HCT116 (cell line): ENCODE measurements around the gene DDTL. TPM values are rescaled to one million over a fixed set of nuclear protein-coding genes. Genes with fewer than 3 reads are reported as not detected.

ENCODE experiments used
- ATAC-seq: fragments of 200-7000 bp; cut with Tn5 transposase; 2 replicates; pipeline ENCODE4 v1.9.1; 2020; ENCODE audit warnings: mild to moderate bottlenecking, moderate library complexity
- BruUV-seq: library from RNA; stranded (reverse); fragments of 400-500 nt; replicated peaks from 2 replicates; lab custom pipeline; 2021; lab: Mats Ljungman, UMichigan
- CTCF ChIA-PET: fragments of 300-600 bp; sonication (Branson Sonifier 250); formaldehyde crosslinking; loops from one replicate; lab custom pipeline; 2021; ENCODE audit warnings: antibody characterized with exemption; lab: Charles Lee
- POLR2A ChIA-PET: fragments of 300-600, 350-600 bp; sonication (Branson Sonifier 250); formaldehyde crosslinking; loops from one replicate; lab custom pipeline; 2021; ENCODE audit warnings: antibody characterized with exemption; lab: Charles Lee
- RAD21 ChIA-PET, 2 experiments: fragments of 300-600 bp; sonication (Branson Sonifier 250); formaldehyde crosslinking; loops; one replicate each; lab custom pipeline; 2023; ENCODE audit warnings: low total read pairs in 2 of 2; ENCODE audit not compliant: uncharacterized antibody in 2 of 2, unreplicated experiment in 2 of 2, low non-redundant PET in 1 of 2; lab: Charles Lee
- DNase-seq: peaks from one replicate; pipeline ENCODE4 v3.0.0-alpha.2; 2010; ENCODE audit warnings: low read depth, low spot score
- H2AFZ ChIP-seq: fragments of 200-600 bp; shearing (Covaris generic), sonication (generic); 2 replicates; pipeline ENCODE4 v1.6.1; 2017; ENCODE audit warnings: low read depth, mixed run types, mixed read lengths, antibody characterized with exemption, low read length; ENCODE audit not compliant: poor library complexity, severe bottlenecking
- H3K27ac ChIP-seq: 2 replicates; pipeline ENCODE4 v1.5.1; 2012; ENCODE audit warnings: low read depth, low read length
- H3K27me3 ChIP-seq: fragments of 200-600 bp; sonication (generic); 2 replicates; pipeline ENCODE4 v1.6.1; 2016; ENCODE audit warnings: mixed run types, low read length, mixed read lengths; ENCODE audit not compliant: insufficient read depth
- H3K36me3 ChIP-seq, 2 experiments: fragments of 200-500 bp in 1 of 2; fragments of 200-600 bp in 1 of 2; sonication (Bioruptor generic) in 1 of 2; sonication (generic) in 1 of 2; 2 replicates each; pipeline versions ENCODE4 v1.5.1 to v1.6.1; 2014 to 2016; ENCODE audit warnings: low read length in 2 of 2, inconsistent platforms in 1 of 2, mixed read lengths in 1 of 2, mixed run types in 1 of 2; ENCODE audit not compliant: insufficient read depth in 2 of 2, control insufficient read depth in 1 of 2
- H3K4me1 ChIP-seq, 2 experiments: fragments of 200-600 bp in 1 of 2; sonication (generic) in 1 of 2; 2 replicates each; pipeline versions ENCODE4 v1.5.1 to v1.6.1; 2012 to 2017; ENCODE audit warnings: low read length in 2 of 2, inconsistent platforms in 1 of 2, mild to moderate bottlenecking in 1 of 2, mixed read lengths in 1 of 2, mixed run types in 1 of 2, moderate library complexity in 1 of 2; ENCODE audit not compliant: insufficient read depth in 2 of 2, control insufficient read depth in 1 of 2
- H3K4me2 ChIP-seq: fragments of 200-600 bp; sonication (generic); 2 replicates; pipeline ENCODE4 v1.6.1; 2017; ENCODE audit warnings: mixed run types, low read length, mixed read lengths
- H3K4me3 ChIP-seq, 2 experiments: fragments of 200-600 bp in 1 of 2; sonication (generic) in 1 of 2; replicated peaks in 1 of 2; 2 replicates each; pipeline ENCODE4 v1.5.1; 2011 to 2016; ENCODE audit warnings: low read length in 2 of 2, control low read depth in 1 of 2, low read depth in 1 of 2, mild to moderate bottlenecking in 1 of 2, mixed read lengths in 1 of 2, mixed run types in 1 of 2
- H3K79me2 ChIP-seq: fragments of 200-600 bp; sonication (generic); 2 replicates; pipeline ENCODE4 v1.6.1; 2017; ENCODE audit warnings: mild to moderate bottlenecking, mixed run types, low read length, moderate library complexity, mixed read lengths; ENCODE audit not compliant: insufficient read depth
- H3K9ac ChIP-seq: fragments of 200-600 bp; sonication (generic); 2 replicates; pipeline ENCODE4 v1.6.1; 2016; ENCODE audit warnings: low read length, mixed read lengths
- H3K9me2 ChIP-seq: fragments of 200-600 bp; sonication (generic), shearing (Covaris generic); 2 replicates; pipeline ENCODE4 v1.6.1; 2017; ENCODE audit warnings: mixed run types, mild to moderate bottlenecking, moderate library complexity; ENCODE audit not compliant: insufficient read depth
- H3K9me3 ChIP-seq, 2 experiments: fragments of 200-500 bp in 1 of 2; fragments of 200-600 bp in 1 of 2; sonication (Bioruptor generic) in 1 of 2; sonication (generic) in 1 of 2; 2 replicates each; pipeline ENCODE4 v1.6.1; 2014 to 2017; ENCODE audit warnings: low read length in 2 of 2, mixed read lengths in 2 of 2, inconsistent platforms in 1 of 2, low read depth in 1 of 2, mild to moderate bottlenecking in 1 of 2, mixed run types in 1 of 2, moderate library complexity in 1 of 2; ENCODE audit not compliant: control insufficient read depth in 1 of 2, insufficient read depth in 1 of 2
- H4K20me1 ChIP-seq: fragments of 200-600 bp; sonication (generic), shearing (Covaris generic); 2 replicates; pipeline ENCODE4 v1.6.1; 2017; ENCODE audit warnings: mixed run types, mild to moderate bottlenecking, moderate library complexity; ENCODE audit not compliant: insufficient read depth
- ATF3 ChIP-seq: IDR thresholded peaks from 2 replicates; pipeline ENCODE4 v1.6.1; 2012
- CBX3 ChIP-seq: IDR thresholded peaks from 2 replicates; pipeline ENCODE4 v1.6.1; 2012; ENCODE audit warnings: low read depth
- CEBPB ChIP-seq: IDR thresholded peaks from 2 replicates; pipeline ENCODE4 v1.6.1; 2012; ENCODE audit warnings: low read depth
- EGR1 ChIP-seq: IDR thresholded peaks from 2 replicates; pipeline ENCODE4 v1.6.1; 2012; ENCODE audit warnings: low read depth
- ELF1 ChIP-seq: IDR thresholded peaks from 2 replicates; pipeline ENCODE4 v1.6.1; 2012; ENCODE audit warnings: low read depth, borderline replicate concordance
- JUND ChIP-seq: IDR thresholded peaks from 2 replicates; pipeline ENCODE4 v1.6.1; 2012
- POLR2AphosphoS5 ChIP-seq: IDR thresholded peaks from 2 replicates; pipeline ENCODE4 v1.6.1; 2011; ENCODE audit warnings: mild to moderate bottlenecking, low read depth, low read length, moderate library complexity
- RAD21 ChIP-seq: IDR thresholded peaks from 2 replicates; pipeline ENCODE4 v1.6.1; 2012; ENCODE audit warnings: low read depth, mild to moderate bottlenecking
- REST ChIP-seq: IDR thresholded peaks from 2 replicates; pipeline ENCODE4 v1.6.1; 2012; ENCODE audit warnings: low read depth
- SIN3A ChIP-seq: IDR thresholded peaks from 2 replicates; pipeline ENCODE4 v1.6.1; 2012; ENCODE audit warnings: low read depth
- SP1 ChIP-seq: IDR thresholded peaks from 2 replicates; pipeline ENCODE4 v1.6.1; 2012; ENCODE audit warnings: low read depth
- SRF ChIP-seq: IDR thresholded peaks from 2 replicates; pipeline ENCODE4 v1.6.1; 2012; ENCODE audit warnings: low read depth
- TCF7L2 ChIP-seq: IDR thresholded peaks from 2 replicates; pipeline ENCODE4 v1.7.0; 2011; ENCODE audit warnings: borderline replicate concordance, inconsistent platforms; ENCODE audit not compliant: insufficient read depth, insufficient read length; ENCODE audit errors: extremely low read depth
- YY1 ChIP-seq: IDR thresholded peaks from 2 replicates; pipeline ENCODE4 v1.6.1; 2011; ENCODE audit warnings: low read length, low read depth, moderate library complexity, mild to moderate bottlenecking; ENCODE audit not compliant: insufficient replicate concordance; ENCODE audit errors: extremely low read depth
- ZFX ChIP-seq: fragments of 450-650 bp; IDR thresholded peaks from 2 replicates; pipeline ENCODE4 v1.6.1; 2017
- ZNF274 ChIP-seq: fragments of 200-500 bp; sonication (Bioruptor generic); IDR thresholded peaks from 2 replicates; pipeline ENCODE4 v1.6.1; 2014; ENCODE audit warnings: mild to moderate bottlenecking, low read depth, low read length, inconsistent platforms
- intact Hi-C: fragments of 100-400 bp; cut with micrococcal nuclease; formaldehyde crosslinking; loops from 2 replicates; pipeline ENCODE4 v1.10.0; 2022
- total RNA-seq: library from RNA; stranded (reverse); gene quantifications from one replicate; pipeline ENCODE4 v1.2.1, GENCODE V29; 2021; ENCODE audit not compliant: unreplicated experiment
- TF ChIP-seq, protein P1 (sequence below): IDR thresholded peaks from 2 replicates; pipeline ENCODE4 v1.6.1; 2011; ENCODE audit warnings: mild to moderate bottlenecking, low read length, moderate library complexity; ENCODE audit not compliant: insufficient replicate concordance; ENCODE audit errors: extremely low read depth

Gene DDTL
- total RNA-seq, 1 experiment from 2014 or later, result 3.4 TPM

- CTCF ChIA-PET, result no interaction called here
- BruUV-seq, result no TSS peak
- no peak for ATAC-seq
- POLR2A ChIA-PET, result no interaction called here
- Histone ChIP-seq H3K27me3 (no peaks in the 10 kb centered on the region), H3K79me2 (peaks cover under 1% of the 10 kb centered on the region; the same call in 1 of the 2 replicates), H3K36me3 (no peaks in the 10 kb centered on the region), H3K9ac (no peak overlapping the region), H3K9me2 (no peaks in the 10 kb centered on the region), H3K27ac (no peak overlapping the region)
- TF ChIP-seq ZFX, result no peak
- no peak for TF ChIP-seq TCF7L2
- no peak for TF ChIP-seq EGR1
- no peak for TF ChIP-seq CBX3
- no peak for TF ChIP-seq SP1
- TF ChIP-seq, protein P1, sequence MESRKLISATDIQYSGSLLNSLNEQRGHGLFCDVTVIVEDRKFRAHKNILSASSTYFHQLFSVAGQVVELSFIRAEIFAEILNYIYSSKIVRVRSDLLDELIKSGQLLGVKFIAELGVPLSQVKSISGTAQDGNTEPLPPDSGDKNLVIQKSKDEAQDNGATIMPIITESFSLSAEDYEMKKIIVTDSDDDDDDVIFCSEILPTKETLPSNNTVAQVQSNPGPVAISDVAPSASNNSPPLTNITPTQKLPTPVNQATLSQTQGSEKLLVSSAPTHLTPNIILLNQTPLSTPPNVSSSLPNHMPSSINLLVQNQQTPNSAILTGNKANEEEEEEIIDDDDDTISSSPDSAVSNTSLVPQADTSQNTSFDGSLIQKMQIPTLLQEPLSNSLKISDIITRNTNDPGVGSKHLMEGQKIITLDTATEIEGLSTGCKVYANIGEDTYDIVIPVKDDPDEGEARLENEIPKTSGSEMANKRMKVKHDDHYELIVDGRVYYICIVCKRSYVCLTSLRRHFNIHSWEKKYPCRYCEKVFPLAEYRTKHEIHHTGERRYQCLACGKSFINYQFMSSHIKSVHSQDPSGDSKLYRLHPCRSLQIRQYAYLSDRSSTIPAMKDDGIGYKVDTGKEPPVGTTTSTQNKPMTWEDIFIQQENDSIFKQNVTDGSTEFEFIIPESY, result no peak
- TF ChIP-seq YY1, result no peak
- TF ChIP-seq SRF, result no peak
- no peak for TF ChIP-seq SIN3A
- TF ChIP-seq POLR2AphosphoS5, result no peak
- no peak for TF ChIP-seq REST
- no peak for TF ChIP-seq CEBPB
- no peak for TF ChIP-seq JUND
- TF ChIP-seq ZNF274, result no peak
- TF ChIP-seq RAD21, result no peak
- TF ChIP-seq ATF3, result no peak
- TF ChIP-seq ELF1, result no peak
- TF ChIP-seq, all 23 proteins: peak for 0
- H2AFZ ChIP-seq, result no peak overlapping the region
- intact Hi-C loops, result loop anchor here (5.0 kb wide), 1 partner anchor 759 kb away; no protein-coding TSS in a partner anchor
- RAD21 ChIA-PET, result no interaction called here
- peaks cover 0 to 6% of the 10 kb centered on the region in 2 experiments; a peak in 2 of 4 replicates for H3K4me1 ChIP-seq
- no peaks in the 10 kb centered on the region for H4K20me1 ChIP-seq
- no peak for DNase-seq
- no peak overlapping the region for H3K4me3 ChIP-seq
- no peak overlapping the region for H3K4me2 ChIP-seq
- H3K9me3 ChIP-seq, result no peaks in the 10 kb centered on the region; a peak in 1 of 4 replicates
Measured at GRCh38 chr22:24006207-24006913, 39.7 kb downstream of the DDTL start.
